PC-3 (cell line): ENCODE measurements around the gene LPCAT1. TPM values are rescaled to one million over a fixed set of nuclear protein-coding genes. Genes with fewer than 3 reads are reported as not detected.

Source experiments
- ATAC-seq: fragments of 200-7000 bp; cut with Tn5 transposase; 2 replicates; pipeline ENCODE4 v1.9.1; 2020; ENCODE audit warnings: mild to moderate bottlenecking, moderate library complexity
- BruUV-seq: library from RNA; stranded (reverse); fragments of 400-500 nt; replicated peaks from 2 replicates; lab custom pipeline; 2021; lab: Mats Ljungman, UMichigan
- CTCF ChIA-PET: fragments of 300-600 bp; sonication (Branson Sonifier 250); formaldehyde crosslinking; loops from one replicate; lab custom pipeline; 2022; ENCODE audit warnings: antibody characterized with exemption; lab: Charles Lee
- POLR2A ChIA-PET: fragments of 300-600 bp; sonication (Branson Sonifier 250); formaldehyde crosslinking; loops from one replicate; lab custom pipeline; 2022; ENCODE audit warnings: antibody characterized with exemption; ENCODE audit not compliant: unreplicated experiment; lab: Charles Lee
- DNase-seq: peaks from one replicate; pipeline ENCODE4 v3.0.0-alpha.2; 2015
- H2AFZ ChIP-seq: fragments of 300-600 bp; sonication (generic); 2 replicates; pipeline ENCODE4 v1.6.0; 2016; ENCODE audit warnings: antibody characterized with exemption, low read length
- H3F3A ChIP-seq: fragments of 300-600 bp; sonication (generic); one replicate; pipeline ENCODE4 v1.6.0; 2017; ENCODE audit warnings: antibody characterized with exemption, low read length, control low read depth, mild to moderate bottlenecking; ENCODE audit not compliant: unreplicated experiment
- H3K27ac ChIP-seq: fragments of 300-600 bp; sonication (generic); 2 replicates; pipeline ENCODE4 v1.5.1; 2016; ENCODE audit warnings: mild to moderate bottlenecking, low read length
- H3K27me3 ChIP-seq: fragments of 300-600 bp; sonication (generic); 2 replicates; pipeline ENCODE4 v1.6.1; 2016; ENCODE audit warnings: low read length, mixed read lengths
- H3K36me3 ChIP-seq: fragments of 300-600 bp; sonication (generic); 2 replicates; pipeline ENCODE4 v1.6.1; 2016; ENCODE audit warnings: low read depth, mixed run types, low read length, mixed read lengths
- H3K4me1 ChIP-seq: fragments of 300-600 bp; sonication (generic); 2 replicates; pipeline ENCODE4 v1.5.1; 2016; ENCODE audit warnings: low read length; ENCODE audit not compliant: insufficient read depth
- H3K4me2 ChIP-seq: fragments of 300-600 bp; sonication (generic); 2 replicates; pipeline ENCODE4 v1.6.0; 2016; ENCODE audit warnings: low read length
- H3K4me3 ChIP-seq: fragments of 300-600 bp; sonication (generic); 2 replicates; pipeline ENCODE4 v1.5.1; 2016; ENCODE audit warnings: mild to moderate bottlenecking, low read length, mixed read lengths
- H3K79me2 ChIP-seq: fragments of 300-600 bp; sonication (generic); 2 replicates; pipeline ENCODE4 v1.6.1; 2017; ENCODE audit warnings: low read length, mixed read lengths
- H3K9ac ChIP-seq: fragments of 300-600 bp; sonication (generic); 2 replicates; pipeline ENCODE4 v1.6.0; 2016; ENCODE audit warnings: mild to moderate bottlenecking, low read length
- H3K9me2 ChIP-seq: fragments of 300-600 bp; sonication (generic); replicated peaks from 2 replicates; pipeline ENCODE4 v1.6.1; 2016; ENCODE audit warnings: mixed run types, low read length, mixed read lengths
- H3K9me3 ChIP-seq: fragments of 300-600 bp; sonication (generic); 2 replicates; pipeline ENCODE4 v1.6.1; 2016; ENCODE audit warnings: low read length, mixed read lengths
- H4K20me1 ChIP-seq: fragments of 300-600 bp; sonication (generic); 2 replicates; pipeline ENCODE4 v1.6.1; 2016; ENCODE audit warnings: low read length, mixed read lengths
- EZH2 ChIP-seq: fragments of 300-600 bp; sonication (generic); IDR thresholded peaks from one replicate; pipeline ENCODE4 v1.6.1; 2017; ENCODE audit warnings: antibody characterized with exemption, mild to moderate bottlenecking, low read length; ENCODE audit not compliant: unreplicated experiment
- EZH2phosphoT487 ChIP-seq: fragments of 300-600 bp; sonication (generic); IDR thresholded peaks from 2 replicates; pipeline ENCODE4 v1.6.1; 2018; ENCODE audit warnings: mild to moderate bottlenecking, antibody characterized with exemption, low read length, borderline replicate concordance
- intact Hi-C: fragments of 100-400 bp; cut with micrococcal nuclease; formaldehyde crosslinking; loops from 2 replicates; pipeline ENCODE4 v1.9.0; 2023
- total RNA-seq: library from RNA; depleted of rRNA; stranded (reverse); fragments of >200 nt; gene quantifications from 2 replicates; pipeline ENCODE4 v1.2.3, GENCODE V29; 2014
- TF ChIP-seq, protein P1 (sequence below): fragments of 300-600 bp; sonication (generic); conservative IDR thresholded peaks from 2 replicates; pipeline ENCODE4 v1.5.1; 2017; ENCODE audit warnings: antibody characterized with exemption, low read depth, mild to moderate bottlenecking, low read length

LPCAT1 gene
- total RNA-seq, 1 experiment from 2014 or later = 121 TPM

DNA sequence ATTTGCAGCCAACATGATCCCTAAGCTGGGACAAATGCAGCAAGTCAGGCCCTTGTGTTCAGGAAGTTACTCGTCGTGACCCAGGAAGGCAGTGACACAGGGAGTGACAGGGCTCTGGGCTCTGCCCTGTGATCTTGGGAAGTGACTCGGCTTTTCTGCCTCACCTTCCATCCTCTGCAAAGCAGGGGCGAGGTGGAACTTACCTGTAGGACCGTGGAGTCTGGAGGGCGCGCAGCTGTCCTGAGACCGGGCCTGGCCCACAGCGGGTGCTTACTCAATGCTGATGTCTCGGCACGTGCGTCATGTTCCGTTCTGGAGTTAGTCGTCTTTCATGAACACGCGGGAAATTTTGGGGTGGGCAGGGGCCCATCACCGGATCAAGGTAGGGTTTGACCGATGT lies 22.8 kb upstream of the LPCAT1 start:
- Histone ChIP-seq H3K9me3 (no peaks in the 10 kb centered on the region), H3K27ac (peak overlapping the region; percentile 60), H3K4me1 (peaks cover 53% of the 10 kb centered on the region), H3K4me3 (no peak overlapping the region), H3K79me2 (no peaks in the 10 kb centered on the region), H3K36me3 (no peaks in the 10 kb centered on the region), H2AFZ (no peak overlapping the region), H3F3A (peaks cover 6% of the 10 kb centered on the region), H3K9me2 (no peaks in the 10 kb centered on the region), H3K9ac (no peak overlapping the region), H4K20me1 (no peaks in the 10 kb centered on the region), H3K4me2 (peak overlapping the region; percentile 21), H3K27me3 (no peaks in the 10 kb centered on the region)
- CTCF ChIA-PET = no interaction called here
- POLR2A ChIA-PET = no interaction called here
- TF ChIP-seq EZH2phosphoT487 (no peak), EZH2 (no peak)
- TF ChIP-seq, protein P1, sequence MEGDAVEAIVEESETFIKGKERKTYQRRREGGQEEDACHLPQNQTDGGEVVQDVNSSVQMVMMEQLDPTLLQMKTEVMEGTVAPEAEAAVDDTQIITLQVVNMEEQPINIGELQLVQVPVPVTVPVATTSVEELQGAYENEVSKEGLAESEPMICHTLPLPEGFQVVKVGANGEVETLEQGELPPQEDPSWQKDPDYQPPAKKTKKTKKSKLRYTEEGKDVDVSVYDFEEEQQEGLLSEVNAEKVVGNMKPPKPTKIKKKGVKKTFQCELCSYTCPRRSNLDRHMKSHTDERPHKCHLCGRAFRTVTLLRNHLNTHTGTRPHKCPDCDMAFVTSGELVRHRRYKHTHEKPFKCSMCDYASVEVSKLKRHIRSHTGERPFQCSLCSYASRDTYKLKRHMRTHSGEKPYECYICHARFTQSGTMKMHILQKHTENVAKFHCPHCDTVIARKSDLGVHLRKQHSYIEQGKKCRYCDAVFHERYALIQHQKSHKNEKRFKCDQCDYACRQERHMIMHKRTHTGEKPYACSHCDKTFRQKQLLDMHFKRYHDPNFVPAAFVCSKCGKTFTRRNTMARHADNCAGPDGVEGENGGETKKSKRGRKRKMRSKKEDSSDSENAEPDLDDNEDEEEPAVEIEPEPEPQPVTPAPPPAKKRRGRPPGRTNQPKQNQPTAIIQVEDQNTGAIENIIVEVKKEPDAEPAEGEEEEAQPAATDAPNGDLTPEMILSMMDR = no peak
- intact Hi-C loops = no loop called here
- ATAC-seq (no peak), DNase-seq (peak; percentile 28)
- BruUV-seq = no TSS peak

DNA sequence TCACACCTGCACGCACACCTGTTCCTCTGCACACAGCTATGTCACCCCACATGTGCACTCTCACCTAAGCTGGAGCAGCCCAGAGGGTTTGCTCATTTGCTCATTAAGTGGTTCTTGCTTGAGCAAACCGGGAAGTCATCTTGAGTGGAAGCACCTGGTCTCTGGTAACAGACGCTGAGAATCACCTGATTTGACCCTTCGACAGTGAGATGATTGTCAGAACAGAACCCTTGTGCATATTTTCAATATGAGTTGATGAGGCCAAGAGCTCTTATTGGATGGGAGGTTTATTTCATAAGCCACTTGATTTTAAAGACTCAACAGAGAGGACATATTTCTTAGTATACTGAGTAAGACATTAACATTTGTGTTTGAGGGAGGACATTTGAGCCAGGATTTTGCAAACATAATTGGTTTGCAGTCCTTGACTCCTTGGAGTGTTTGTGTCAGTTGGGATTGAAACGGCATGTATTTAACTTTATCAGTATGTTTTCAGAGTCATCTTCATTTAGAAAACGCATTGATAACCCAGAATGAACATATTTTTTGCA lies 22.1 kb upstream of the LPCAT1 start:
- intact Hi-C loops = no loop called here
- Histone ChIP-seq H3K36me3 (no peaks in the 10 kb centered on the region), H3K79me2 (no peaks in the 10 kb centered on the region), H3K27ac (peak overlapping the region; percentile 60), H3F3A (peaks cover 6% of the 10 kb centered on the region), H3K4me1 (peaks cover 53% of the 10 kb centered on the region), H4K20me1 (no peaks in the 10 kb centered on the region), H2AFZ (no peak overlapping the region), H3K9me2 (no peaks in the 10 kb centered on the region), H3K4me3 (no peak overlapping the region), H3K9ac (no peak overlapping the region), H3K9me3 (no peaks in the 10 kb centered on the region), H3K4me2 (peak overlapping the region; percentile 21), H3K27me3 (no peaks in the 10 kb centered on the region)
- POLR2A ChIA-PET = no interaction called here
- ATAC-seq (no peak), DNase-seq (peak; percentile 87)
- no TSS peak for BruUV-seq
- TF ChIP-seq EZH2 (no peak), EZH2phosphoT487 (no peak)
- TF ChIP-seq, protein P1 = no peak
- CTCF ChIA-PET = interaction anchor here (0.6 kb wide), 1 partner anchor 46 kb away, joined by 3 read pairs; no protein-coding TSS in a partner anchor

DNA sequence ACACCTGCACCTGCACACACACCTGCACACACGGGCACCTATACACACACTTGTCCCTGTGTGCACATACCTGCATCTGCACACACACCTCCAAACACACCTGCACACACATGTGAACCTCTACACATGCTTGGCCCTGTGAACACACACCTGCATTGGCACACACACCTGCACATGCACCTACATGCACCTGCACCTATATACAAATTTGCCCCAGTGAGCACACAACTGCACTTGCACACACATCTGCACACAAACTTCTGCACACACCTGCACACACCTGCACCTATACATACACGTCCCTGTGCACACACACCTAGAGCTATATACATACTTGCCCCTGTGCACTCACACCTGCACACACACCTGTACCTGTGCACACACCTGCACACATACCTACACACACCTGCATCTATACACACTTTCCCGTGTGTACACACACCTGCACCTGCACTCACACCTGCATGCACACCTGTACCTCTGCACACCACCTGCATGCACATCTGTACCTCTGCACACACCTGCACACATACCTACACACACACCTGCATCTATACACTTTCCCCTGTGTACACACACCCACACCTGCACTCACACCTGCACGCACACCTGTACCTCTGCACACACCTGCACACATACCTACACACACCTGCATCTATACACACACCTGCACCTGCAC lies 21.5 kb upstream of the LPCAT1 start:
- H2AFZ ChIP-seq = no peak overlapping the region
- H3K9me3 ChIP-seq = no peaks in the 10 kb centered on the region
- H3F3A ChIP-seq = peaks cover 6% of the 10 kb centered on the region
- no TSS peak for BruUV-seq
- POLR2A ChIA-PET = no interaction called here
- intact Hi-C loops = no loop called here
- H3K4me3 ChIP-seq = no peak overlapping the region
- no peak overlapping the region for H3K27ac ChIP-seq
- no peak overlapping the region for H3K9ac ChIP-seq
- TF ChIP-seq, protein P1 = no peak
- no peak for ATAC-seq
- no peaks in the 10 kb centered on the region for H3K79me2 ChIP-seq
- no peaks in the 10 kb centered on the region for H4K20me1 ChIP-seq
- CTCF ChIA-PET = interaction anchor here (0.6 kb wide), 1 partner anchor 45 kb away, joined by 3 read pairs; no protein-coding TSS in a partner anchor
- no peak for DNase-seq
- H3K4me2 ChIP-seq = no peak overlapping the region
- no peaks in the 10 kb centered on the region for H3K36me3 ChIP-seq
- H3K27me3 ChIP-seq = no peaks in the 10 kb centered on the region
- no peaks in the 10 kb centered on the region for H3K9me2 ChIP-seq
- peaks cover 53% of the 10 kb centered on the region for H3K4me1 ChIP-seq
